H54 (cell line): ENCODE results near the gene MB.

Source experiments
- DNase-seq: peaks from one replicate; pipeline ENCODE4 v3.0.0; 2011; ENCODE audit warnings: low spot score, mixed read lengths; ENCODE audit not compliant: insufficient read length
- FAIRE-seq: peaks from 3 replicates; lab custom pipeline; 2011; peaks lifted over from hg19 to GRCh38; lab: Jason Lieb, UNC
- POLR2A ChIP-seq: IDR thresholded peaks from 2 replicates; pipeline ENCODE4 v1.6.1; 2011; ENCODE audit warnings: low read depth, mild to moderate bottlenecking, low read length

MB gene

DNA sequence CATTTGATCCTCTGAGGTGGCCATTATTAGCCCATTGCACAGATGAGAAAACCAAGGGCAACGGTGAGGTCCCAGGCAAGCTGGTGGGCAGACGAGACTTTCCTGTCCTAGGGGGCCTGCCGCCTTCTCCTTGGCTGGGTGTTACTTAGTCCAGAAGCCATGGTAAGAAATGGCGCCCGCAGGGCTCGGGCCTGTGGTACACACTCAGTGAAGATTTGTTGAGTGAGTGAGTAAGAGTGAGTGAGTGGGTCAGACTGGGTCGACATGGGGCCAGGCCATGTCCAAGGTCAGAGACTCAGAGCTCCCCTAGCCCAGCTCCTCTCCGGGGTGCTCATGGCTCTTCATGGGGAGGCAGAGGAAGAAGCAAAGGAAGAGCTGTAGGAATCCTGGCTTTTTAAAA lies 40.5 kb downstream of the MB start:
- FAIRE-seq (no peak), DNase-seq (no peak)
- no peak for TF ChIP-seq POLR2A

DNA sequence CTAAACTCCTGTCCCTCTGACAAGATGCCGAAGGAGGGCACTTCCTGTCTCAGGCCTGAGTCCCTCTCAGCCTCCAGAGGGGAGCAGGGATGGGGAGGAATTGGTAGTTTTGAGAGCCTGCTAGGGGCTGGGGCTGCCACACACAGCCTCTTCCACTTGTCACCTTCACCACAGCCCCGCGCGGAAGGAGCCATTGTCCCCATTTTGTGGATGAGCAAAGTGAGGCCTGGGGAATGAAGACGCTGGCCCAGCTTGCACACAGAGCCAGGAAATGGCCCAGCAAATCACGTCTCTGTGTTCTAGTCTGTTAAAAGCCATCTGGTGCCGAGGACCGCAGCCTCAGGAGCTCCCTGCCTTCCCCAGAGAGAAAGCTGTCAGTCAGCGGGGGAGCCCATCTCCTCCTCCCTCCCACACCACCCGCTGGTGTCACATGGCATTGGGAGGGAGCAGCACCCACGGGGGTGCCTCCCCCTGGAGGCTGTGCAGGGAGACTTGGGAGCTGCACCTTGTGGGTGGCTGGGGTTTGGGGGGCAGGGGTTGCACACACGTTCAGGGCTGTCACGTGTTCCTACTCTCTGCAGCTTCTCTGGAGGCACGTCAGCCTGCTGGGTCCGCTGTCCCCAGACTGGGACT lies 41.9 kb downstream of the MB start:
- no peak for FAIRE-seq
- no peak for TF ChIP-seq POLR2A
- DNase-seq: no peak

DNA sequence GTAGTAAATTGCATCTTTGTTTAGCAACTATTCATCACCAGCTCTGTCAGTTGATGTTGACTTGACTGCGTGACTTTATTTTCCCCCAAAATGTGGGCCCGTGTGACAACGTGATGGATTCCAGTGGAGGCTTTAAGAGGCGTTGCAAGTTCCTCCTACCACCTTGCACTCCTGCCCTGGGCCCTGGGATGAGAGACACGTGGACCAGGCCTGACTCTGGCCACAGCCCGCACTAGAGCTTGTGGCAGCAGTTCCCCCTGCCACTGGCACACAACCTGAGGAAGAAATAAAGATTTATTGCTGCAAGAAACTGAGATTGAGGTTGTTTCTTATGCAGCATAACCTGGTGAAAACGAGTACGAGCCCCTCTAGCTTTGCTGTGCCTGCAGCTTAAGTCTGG lies 44.6 kb downstream of the MB start:
- no peak for TF ChIP-seq POLR2A
- FAIRE-seq: no peak
- no peak for DNase-seq

DNA sequence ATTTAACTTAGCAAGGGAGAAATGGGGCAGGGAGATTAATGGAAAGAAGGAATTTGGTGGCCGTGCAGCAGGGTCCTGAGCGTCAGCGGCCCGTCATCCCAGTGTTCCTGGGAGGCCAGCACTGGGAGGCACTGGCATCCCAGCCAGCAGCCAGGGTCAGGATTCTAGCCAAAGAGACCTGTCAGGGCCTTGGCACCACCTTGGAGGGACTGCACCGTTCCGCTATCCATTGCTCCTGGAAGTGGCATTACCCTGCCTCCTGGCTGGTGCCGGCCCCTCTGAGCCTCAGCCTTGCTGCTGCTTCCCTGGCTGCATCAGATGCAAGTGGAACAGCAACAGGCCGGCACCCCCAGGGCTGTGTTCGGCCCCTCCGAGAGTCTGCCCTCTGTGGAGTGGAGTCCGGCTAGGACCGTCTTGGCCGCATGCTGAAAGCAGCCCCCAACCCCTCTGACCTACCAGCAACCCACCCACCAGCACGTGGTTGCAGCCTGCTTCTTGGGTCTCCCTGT lies 46.4 kb downstream of the MB start:
- TF ChIP-seq POLR2A: no peak
- FAIRE-seq: no peak
- no peak for DNase-seq

DNA sequence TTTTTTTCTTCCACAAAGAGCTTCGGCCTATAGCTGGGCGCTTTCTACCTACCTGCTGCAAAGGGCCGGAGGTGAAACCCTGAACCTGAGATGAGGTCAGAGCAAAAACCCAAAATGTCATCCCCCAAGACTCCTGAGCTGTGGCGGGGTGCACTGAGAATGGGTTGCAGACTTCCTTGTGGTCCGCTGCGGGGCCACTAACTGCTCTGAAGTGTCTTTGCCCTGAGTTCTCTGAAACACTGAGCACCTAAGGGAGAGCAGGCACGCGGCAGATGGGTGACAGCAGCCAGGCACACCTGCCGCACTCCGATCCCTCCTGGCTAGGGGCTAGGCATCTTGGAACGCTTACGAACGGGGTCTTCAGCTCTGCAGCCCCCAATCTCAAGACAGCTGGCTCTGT lies 47.2 kb downstream of the MB start:
- TF ChIP-seq POLR2A: no peak
- DNase-seq: no peak
- FAIRE-seq: no peak

DNA sequence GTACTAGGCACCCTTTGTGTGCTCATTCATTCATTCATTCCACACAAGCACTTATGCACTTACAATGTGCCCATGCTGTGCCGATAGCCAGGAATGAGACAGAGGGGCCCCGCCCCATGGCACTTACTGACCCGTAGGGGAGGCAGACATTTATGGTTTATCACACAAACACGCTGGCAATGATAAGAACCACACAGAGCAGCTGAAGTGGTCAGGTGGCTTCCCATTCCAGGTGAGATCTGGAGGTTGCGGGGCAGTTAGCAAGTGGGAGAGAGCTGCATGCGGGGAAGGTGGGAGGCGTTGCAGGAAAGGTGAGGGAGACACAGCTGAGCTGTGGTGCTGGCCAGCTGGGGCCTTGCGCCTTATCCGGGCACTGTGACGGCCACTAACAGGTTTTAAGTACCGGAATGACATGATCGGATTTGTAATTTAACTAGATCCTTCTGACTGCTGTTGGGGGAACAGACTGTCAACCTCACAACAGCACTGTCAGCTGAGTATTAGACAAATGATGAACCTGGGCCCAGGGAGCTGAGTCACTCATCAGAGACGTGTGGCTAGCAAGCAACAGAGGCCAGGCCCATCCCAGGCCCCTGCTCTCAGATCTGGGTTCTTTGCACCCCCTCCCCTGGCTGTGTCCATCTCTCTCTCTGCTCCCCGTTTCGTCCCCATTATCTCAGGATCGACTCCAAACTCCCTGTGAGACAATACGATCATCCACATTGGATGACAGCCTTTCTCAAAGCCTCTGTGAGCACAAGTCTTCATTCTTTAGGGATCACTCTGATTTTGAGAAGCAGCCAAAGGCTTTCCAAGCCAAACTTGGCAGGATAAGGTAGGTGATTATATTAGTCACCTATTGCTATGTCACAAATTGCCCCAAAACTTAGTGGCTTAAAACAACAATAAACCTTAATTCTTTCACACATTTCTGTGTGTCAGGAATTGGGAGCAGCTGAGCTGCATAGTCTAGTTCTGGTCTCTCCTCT lies 48.1 kb downstream of the MB start:
- DNase-seq (peak; percentile 53), FAIRE-seq (no peak)
- no peak for TF ChIP-seq POLR2A

DNA sequence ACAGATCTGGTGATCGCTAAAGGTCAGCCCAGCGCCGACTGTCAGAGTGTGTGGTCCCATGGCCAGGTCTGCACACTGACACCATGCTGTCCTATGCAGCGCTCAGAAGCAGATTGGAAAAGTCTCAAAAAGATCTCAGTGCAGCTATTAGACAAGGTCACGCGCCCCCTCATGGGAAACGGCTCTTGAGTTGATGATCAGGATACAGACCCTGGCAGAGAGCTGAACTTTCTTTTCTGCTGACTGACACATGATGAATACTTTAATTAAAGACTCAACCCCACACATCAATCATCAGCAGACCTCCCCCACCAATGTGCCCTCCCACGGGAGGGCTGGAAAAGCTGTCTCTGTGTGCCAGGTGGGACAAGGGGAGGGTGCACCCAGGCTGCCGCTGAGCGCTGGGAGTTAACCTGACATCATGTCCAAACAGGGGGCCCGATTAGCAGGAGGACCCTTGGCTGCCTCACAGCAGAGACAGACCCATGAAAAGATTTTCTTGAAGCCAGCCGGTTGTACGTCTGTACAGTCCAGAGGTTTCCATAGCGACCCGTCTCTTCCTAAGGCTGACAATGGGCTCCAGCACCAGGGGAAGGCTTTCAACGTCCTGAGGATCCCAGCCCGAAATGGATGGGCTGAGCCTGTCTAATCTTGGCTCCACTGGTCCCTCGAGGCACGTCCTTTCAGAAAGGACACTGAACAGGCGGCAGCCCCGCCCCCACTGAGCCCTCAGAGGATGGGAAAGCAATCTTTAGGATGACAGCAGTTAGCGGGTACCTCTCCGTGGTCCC lies 49.6 kb downstream of the MB start:
- FAIRE-seq: no peak
- TF ChIP-seq POLR2A: no peak

DNA sequence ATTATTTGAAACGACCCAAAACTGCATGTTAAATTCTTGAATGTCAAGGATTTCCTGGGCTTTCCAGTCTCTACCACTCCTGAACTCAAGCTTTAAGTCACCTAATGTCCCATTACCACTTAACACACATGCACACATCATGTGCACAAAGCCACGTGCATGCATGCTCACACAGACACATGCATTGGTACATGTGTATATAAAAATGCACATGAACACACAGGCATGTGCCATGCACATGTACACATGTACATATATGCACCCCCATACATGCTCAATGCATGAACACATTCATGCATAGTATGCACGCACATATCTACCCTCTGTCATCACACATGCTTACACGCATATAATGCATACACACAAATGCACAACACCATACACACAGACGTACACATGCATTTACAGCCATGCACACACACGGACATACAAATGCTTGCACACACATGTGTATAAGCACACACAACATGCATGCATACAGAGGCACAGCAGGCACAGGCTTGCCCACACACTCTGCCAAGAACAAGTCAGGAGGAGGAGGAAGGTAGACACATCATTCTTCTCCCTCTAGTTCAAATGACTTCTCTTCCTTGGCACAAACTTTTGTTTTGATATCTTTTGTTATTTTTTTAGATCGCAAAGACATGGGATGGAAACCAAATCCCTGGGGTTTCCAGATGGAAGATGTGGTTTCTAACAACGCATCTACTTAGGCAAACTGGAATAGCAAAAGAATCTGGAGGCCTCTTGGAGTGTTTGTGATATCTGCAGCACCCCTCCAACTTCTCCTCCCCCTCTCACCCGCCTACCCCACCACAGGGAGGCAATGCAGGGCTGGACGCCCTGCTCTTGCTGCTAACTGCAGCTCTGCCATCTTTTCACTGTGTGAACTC lies 51.9 kb downstream of the MB start:
- no peak for TF ChIP-seq POLR2A
- FAIRE-seq (no peak), DNase-seq (no peak)

More for the DNA sequence above, 49.6 kb downstream of the MB start:
- DNase-seq: no peak

DNA sequence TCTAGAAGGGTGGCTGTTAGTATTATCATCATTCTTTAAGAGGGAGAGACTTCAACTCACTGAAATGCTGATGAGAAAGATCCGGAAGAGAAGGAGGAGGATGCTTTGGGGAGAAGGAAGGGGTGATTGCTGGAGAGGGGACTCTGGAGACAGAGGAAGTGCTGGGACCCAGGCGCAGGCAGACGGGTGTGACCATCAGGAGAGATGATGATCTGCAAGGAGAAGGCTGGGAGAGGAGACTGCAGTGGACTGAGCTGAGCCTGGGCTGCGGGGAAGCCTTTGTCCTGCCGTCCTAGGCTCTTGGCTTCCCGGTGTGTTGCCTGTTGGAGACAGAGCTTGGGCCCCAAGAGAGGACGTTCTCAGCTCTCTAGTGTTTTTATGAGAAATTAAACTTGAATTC lies 53.9 kb downstream of the MB start:
- TF ChIP-seq POLR2A: no peak
- FAIRE-seq: no peak
- DNase-seq: no peak

DNA sequence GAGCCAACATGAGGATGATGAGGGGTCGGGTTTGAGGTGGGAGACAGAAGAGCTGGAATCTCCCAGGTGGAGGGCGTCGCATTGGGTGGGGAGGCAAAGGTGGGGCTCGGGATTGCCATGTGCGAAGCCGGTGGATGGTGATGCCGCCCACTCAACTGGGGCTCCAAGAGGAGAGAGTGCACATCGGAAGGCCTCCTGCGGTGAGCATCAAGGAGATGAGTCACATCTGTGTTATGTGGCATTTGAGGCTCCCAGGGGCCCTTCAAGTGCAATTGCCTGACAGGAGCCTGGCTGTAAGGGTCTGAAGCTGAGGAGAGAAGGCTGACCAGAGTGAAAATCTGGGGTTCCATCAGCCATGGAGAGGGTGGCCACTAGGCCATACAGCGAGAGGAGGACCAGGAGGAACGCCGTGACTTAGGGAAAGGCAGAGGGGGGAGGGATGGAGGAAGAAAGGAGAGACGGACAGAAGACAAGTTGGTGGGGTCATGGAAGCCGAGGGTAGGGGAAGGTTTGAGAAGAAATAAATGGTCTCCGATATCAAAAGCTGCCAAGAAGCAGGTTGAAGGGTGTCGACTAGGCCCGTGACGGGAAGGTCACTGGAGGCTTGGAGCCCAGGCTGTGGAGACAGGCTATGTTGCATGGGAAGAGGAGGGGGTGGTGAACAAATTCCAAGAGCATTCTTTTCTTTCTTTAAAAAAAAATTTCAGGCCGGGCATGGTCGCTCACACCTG lies 55.2 kb downstream of the MB start:
- FAIRE-seq (peak; percentile 20), DNase-seq (peak; percentile 79)
- no peak for TF ChIP-seq POLR2A

DNA sequence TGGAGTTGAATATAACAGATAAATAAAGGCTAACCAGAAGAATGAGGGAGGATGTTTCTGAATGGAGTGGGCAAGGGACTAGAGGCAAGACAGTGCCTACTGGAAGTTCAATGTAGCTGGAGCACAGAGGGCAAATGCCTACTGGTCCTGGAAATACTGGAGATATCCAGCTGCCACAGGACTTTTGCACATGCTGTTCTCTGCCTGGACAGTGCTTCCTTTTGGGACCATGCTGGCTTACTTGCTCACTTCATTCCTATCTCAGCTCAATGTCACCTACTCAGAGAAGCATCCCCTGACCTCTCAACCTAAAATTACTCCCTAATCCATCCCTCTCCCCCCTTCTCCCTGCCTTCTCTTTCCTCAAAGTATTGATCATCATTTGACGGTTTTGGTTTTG lies 56.3 kb downstream of the MB start:
- FAIRE-seq (no peak), DNase-seq (no peak)
- no peak for TF ChIP-seq POLR2A

DNA sequence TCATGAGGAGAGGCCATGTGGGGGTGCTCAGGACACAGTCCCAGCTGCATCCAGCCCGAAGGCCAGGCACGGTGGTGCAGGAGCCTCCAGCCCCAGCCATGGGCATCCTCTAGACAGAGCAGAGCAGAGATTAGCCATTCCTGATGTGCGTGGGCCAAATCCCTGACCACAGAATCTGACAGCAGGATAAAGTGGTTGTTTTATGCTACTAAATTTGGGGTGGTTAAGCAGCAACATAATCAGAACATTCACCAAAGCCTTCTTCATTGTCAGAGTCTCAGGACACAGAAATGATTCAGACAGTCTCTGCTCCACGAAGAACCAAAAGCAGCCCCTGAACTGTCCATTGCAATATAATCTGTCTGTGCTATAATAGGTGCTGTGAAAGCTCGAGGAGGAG lies 56.8 kb downstream of the MB start:
- TF ChIP-seq POLR2A: no peak
- DNase-seq (no peak), FAIRE-seq (no peak)
